Smooth muscle cell (in vitro differentiated cells): Measurements from ENCODE around the gene PML. TPM values are rescaled to one million over a fixed set of nuclear protein-coding genes. Genes with fewer than 3 reads are reported as not detected.

Experiments
- DNase-seq: peaks from one replicate; lab custom pipeline; 2025; ENCODE audit not compliant: unreplicated experiment; lab: John Stamatoyannopoulos, UW
- H2AFZ ChIP-seq: fragments of 200-600 bp; sonication (generic); 2 replicates; pipeline ENCODE4 v1.6.0; 2016; ENCODE audit warnings: antibody characterized with exemption, low read depth, mild to moderate bottlenecking
- H3F3A ChIP-seq: fragments of 200-600 bp; sonication (generic); 2 replicates; pipeline ENCODE4 v1.6.0; 2017; ENCODE audit warnings: antibody characterized with exemption, low read depth
- H3K27ac ChIP-seq: fragments of 200-600 bp; sonication (generic); 2 replicates; pipeline ENCODE4 v1.5.1; 2016; ENCODE audit warnings: low read depth, mild to moderate bottlenecking
- H3K27me3 ChIP-seq: fragments of 200-600 bp; sonication (generic); 2 replicates; pipeline ENCODE4 v1.6.1; 2016; ENCODE audit warnings: low read depth, mild to moderate bottlenecking
- H3K36me3 ChIP-seq: fragments of 200-600 bp; sonication (generic); 2 replicates; pipeline ENCODE4 v1.5.1; 2016; ENCODE audit warnings: low read depth
- H3K4me1 ChIP-seq: fragments of 200-600 bp; sonication (generic); 2 replicates; pipeline ENCODE4 v1.5.1; 2016; ENCODE audit warnings: low read depth
- H3K4me2 ChIP-seq: fragments of 200-600 bp; sonication (generic); 2 replicates; pipeline ENCODE4 v1.6.0; 2016; ENCODE audit warnings: mild to moderate bottlenecking
- H3K4me3 ChIP-seq: fragments of 200-600 bp; sonication (generic); 2 replicates; pipeline ENCODE4 v1.5.1; 2016; ENCODE audit warnings: mild to moderate bottlenecking
- H3K79me2 ChIP-seq: fragments of 200-600 bp; sonication (generic); 2 replicates; pipeline ENCODE4 v1.6.0; 2016; ENCODE audit warnings: low read depth, mild to moderate bottlenecking
- H3K9ac ChIP-seq: fragments of 200-600 bp; sonication (generic); 2 replicates; pipeline ENCODE4 v1.6.0; 2016; ENCODE audit warnings: low read depth
- H3K9me3 ChIP-seq: fragments of 200-600 bp; sonication (generic); replicated peaks from 2 replicates; pipeline ENCODE4 v1.5.1; 2016; ENCODE audit warnings: low read depth
- H4K20me1 ChIP-seq: fragments of 200-600 bp; sonication (generic); 2 replicates; pipeline ENCODE4 v1.6.0; 2016; ENCODE audit warnings: low read depth
- WGBS: methylation state at CpG from one replicate; pipeline ENCODE4 v1.1.7; 2016; ENCODE audit warnings: low lambda C conversion rate; 5-methylcytosine and 5-hydroxymethylcytosine counted together
- polyA plus RNA-seq: library from polyadenylated mRNA; unstranded; fragments of >200 nt; fragmentation: Nextera tagmentation; extraction: Ambion mirVana; gene quantifications from 2 replicates; pipeline ENCODE4 v1.2.1, GENCODE V29; 2016
- total RNA-seq: library from RNA; depleted of rRNA; stranded (reverse); fragments of >200 nt; gene quantifications from 2 replicates; pipeline ENCODE4 v1.2.3, GENCODE V29; 2014
- TF ChIP-seq, protein P1 (sequence below): fragments of 200-600 bp; sonication (generic); IDR thresholded peaks from 2 replicates; pipeline ENCODE4 v1.5.1; 2017; ENCODE audit warnings: borderline replicate concordance, mild to moderate bottlenecking, antibody characterized with exemption; ENCODE audit not compliant: insufficient read depth, poor library complexity, severe bottlenecking

PML gene
- total and polyA plus RNA-seq, 2 experiments from 2014 or later = 33.7 to 34.1 TPM

DNA sequence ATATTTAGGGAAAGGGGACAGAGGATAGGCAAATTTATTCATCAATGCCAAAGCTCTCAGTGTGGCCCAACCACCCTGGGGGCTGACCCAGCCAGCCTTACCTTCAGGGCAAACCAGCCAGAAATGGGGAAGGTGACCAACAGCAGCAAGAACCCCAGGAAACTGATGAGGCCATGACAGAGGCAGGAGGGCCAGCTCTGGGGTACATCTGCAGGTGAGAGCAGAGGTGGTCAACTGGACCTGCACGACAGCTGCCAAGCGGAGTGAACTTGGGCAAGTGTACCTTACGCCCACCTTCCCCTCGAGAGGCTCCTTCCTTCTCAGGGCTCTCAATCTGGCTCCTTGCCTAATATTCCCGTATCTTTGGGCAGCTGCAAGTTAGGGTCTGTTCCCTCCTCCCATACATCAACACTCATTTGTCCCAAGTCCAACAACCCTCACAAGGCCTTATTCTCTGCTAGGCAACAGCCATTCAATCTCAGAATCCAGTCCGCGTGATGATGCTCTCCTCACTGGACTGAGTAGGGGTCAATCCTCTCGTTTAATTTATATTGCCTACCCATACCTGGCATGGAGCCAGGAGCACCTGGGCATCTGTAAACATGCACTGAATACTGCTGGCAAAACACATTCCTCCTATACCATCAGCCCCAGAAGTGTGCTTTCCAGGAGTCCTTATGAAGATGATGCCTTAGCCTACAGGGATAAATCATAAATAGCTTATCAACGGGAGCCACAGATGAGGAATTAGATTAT is 4.1 kb upstream of the PML start:
- Histone ChIP-seq H3F3A (peaks cover 8% of the 10 kb centered on the region), H3K4me1 (peaks cover 11% of the 10 kb centered on the region), H3K9ac (peak overlapping the region; percentile 11), H4K20me1 (peaks cover 2% of the 10 kb centered on the region), H3K4me2 (peak overlapping the region; percentile 97), H3K79me2 (peaks cover 19% of the 10 kb centered on the region), H3K27me3 (no peaks in the 10 kb centered on the region), H3K9me3 (no peaks in the 10 kb centered on the region), H3K4me3 (no peak overlapping the region), H2AFZ (no peak overlapping the region), H3K27ac (peak overlapping the region; percentile 89), H3K36me3 (no peaks in the 10 kb centered on the region)
- 90% methylated on average over 9 of the region's 9 CpGs for WGBS
- DNase-seq = no peak
- TF ChIP-seq, protein P1, sequence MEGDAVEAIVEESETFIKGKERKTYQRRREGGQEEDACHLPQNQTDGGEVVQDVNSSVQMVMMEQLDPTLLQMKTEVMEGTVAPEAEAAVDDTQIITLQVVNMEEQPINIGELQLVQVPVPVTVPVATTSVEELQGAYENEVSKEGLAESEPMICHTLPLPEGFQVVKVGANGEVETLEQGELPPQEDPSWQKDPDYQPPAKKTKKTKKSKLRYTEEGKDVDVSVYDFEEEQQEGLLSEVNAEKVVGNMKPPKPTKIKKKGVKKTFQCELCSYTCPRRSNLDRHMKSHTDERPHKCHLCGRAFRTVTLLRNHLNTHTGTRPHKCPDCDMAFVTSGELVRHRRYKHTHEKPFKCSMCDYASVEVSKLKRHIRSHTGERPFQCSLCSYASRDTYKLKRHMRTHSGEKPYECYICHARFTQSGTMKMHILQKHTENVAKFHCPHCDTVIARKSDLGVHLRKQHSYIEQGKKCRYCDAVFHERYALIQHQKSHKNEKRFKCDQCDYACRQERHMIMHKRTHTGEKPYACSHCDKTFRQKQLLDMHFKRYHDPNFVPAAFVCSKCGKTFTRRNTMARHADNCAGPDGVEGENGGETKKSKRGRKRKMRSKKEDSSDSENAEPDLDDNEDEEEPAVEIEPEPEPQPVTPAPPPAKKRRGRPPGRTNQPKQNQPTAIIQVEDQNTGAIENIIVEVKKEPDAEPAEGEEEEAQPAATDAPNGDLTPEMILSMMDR = no peak

DNA sequence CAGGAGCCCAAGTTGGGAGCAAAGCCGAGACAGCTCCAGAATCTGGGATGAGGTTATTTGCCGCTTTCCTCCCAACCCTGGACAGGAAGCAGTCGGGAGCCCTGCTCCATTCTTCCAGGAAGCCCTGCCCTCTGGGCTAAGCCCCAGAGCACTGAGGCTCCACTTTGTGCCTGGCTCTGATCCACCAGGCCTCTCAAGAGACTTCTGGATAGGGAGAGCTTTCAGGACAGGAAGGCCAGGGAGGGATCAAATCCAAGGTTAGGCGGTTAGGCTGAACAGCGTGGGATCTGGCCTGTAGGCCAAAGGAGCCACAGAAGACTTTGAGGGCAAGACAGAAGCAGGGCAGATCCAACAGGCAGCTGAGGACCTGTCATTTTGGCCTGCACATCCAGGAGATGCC is 3.3 kb upstream of the PML start:
- peaks cover 28% of the 10 kb centered on the region for H3K79me2 ChIP-seq
- H3K4me1 ChIP-seq = peaks cover 20% of the 10 kb centered on the region
- H3K9ac ChIP-seq = peak overlapping the region; percentile 77
- TF ChIP-seq, protein P1 = no peak
- H3K27ac ChIP-seq = peak overlapping the region; percentile 44
- H4K20me1 ChIP-seq = peaks cover 10% of the 10 kb centered on the region
- no peak overlapping the region for H2AFZ ChIP-seq
- H3K4me2 ChIP-seq = peak overlapping the region; percentile 97
- peak overlapping the region; percentile 82 for H3K4me3 ChIP-seq
- DNase-seq = no peak
- 51% methylated on average over 5 of the region's 5 CpGs for WGBS
- H3K9me3 ChIP-seq = no peaks in the 10 kb centered on the region
- peaks cover 8% of the 10 kb centered on the region for H3F3A ChIP-seq
- H3K27me3 ChIP-seq = no peaks in the 10 kb centered on the region
- H3K36me3 ChIP-seq = no peaks in the 10 kb centered on the region

DNA sequence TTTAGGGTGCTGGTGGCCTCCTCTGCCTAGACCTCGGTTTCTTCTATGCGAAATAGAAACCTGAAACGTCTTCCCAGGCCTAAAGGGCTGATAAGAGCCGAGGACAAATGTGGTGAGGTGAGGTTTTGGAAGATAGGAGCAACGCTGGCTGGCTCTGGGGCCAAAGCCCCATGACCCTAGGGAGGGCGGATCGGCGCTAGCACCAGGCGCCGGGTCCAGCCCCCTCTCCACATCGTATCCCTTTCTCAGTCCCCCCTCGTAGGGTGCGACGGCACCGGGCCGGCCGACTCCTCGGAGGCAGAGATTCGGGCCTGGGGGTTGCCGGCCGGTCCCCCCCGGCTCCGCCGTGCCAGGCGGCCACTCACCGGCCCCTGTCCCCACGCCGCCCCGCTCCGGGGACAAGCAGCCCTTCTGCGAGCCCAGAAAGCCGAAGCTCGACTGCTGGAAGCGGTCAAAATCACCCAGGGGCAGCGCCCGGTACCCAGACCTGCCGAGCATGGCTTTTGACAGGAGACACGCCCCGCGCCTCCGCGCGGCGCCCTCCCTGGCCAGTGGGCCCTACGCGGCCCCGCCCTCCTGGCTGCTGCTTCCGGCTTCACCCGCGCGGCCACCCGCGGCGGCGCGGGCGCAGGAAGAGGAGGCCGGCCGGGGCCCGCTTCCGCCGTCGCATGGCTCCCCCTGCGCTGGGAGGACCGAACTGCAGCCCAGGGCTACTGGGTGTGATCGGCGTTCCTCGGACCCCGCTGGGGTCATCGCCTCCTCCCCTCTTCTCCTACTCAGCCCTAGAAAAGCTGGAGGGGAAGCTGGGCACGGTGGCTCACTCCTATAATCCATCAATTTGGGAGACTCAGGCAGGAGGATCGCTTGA is 2.6 kb upstream of the PML start, which contains the start of gene STOML1:
TSS of gene STOML1 (minus strand) at position 570 of the 868 bp plus-strand sequence. CDS start at position 498, 72 bp downstream.
- peak; percentile 79 for DNase-seq
- peak within 1 kb of the TSS; percentile 44 for H3K27ac ChIP-seq
- H3K79me2 ChIP-seq = peaks cover 35% of the 10 kb centered on the region
- H3K36me3 ChIP-seq = no peaks in the 10 kb centered on the region
- peaks cover 16% of the 10 kb centered on the region for H4K20me1 ChIP-seq
- H2AFZ ChIP-seq = peak within 1 kb of the TSS; percentile 76
- WGBS = 3% methylated on average over 68 of the region's 72 CpGs
- no peaks in the 10 kb centered on the region for H3K27me3 ChIP-seq
- H3K4me2 ChIP-seq = peak within 1 kb of the TSS; percentile 97
- TF ChIP-seq, protein P1 = peak; percentile 91
- H3F3A ChIP-seq = peaks cover 8% of the 10 kb centered on the region
- H3K4me1 ChIP-seq = peaks cover 20% of the 10 kb centered on the region
- peak within 1 kb of the TSS; percentile 77 for H3K9ac ChIP-seq
- peak within 1 kb of the TSS; percentile 82 for H3K4me3 ChIP-seq
- H3K9me3 ChIP-seq = no peaks in the 10 kb centered on the region
